Measurements from ENCODE around the gene NR1D2. TPM values are rescaled to one million over a fixed set of nuclear protein-coding genes. Genes with fewer than 3 reads are reported as not detected.

NR1D2 gene
- polyA plus RNA-seq, 3 donors: 4.1 to 5.4 (median 5.3) TPM

DNA sequence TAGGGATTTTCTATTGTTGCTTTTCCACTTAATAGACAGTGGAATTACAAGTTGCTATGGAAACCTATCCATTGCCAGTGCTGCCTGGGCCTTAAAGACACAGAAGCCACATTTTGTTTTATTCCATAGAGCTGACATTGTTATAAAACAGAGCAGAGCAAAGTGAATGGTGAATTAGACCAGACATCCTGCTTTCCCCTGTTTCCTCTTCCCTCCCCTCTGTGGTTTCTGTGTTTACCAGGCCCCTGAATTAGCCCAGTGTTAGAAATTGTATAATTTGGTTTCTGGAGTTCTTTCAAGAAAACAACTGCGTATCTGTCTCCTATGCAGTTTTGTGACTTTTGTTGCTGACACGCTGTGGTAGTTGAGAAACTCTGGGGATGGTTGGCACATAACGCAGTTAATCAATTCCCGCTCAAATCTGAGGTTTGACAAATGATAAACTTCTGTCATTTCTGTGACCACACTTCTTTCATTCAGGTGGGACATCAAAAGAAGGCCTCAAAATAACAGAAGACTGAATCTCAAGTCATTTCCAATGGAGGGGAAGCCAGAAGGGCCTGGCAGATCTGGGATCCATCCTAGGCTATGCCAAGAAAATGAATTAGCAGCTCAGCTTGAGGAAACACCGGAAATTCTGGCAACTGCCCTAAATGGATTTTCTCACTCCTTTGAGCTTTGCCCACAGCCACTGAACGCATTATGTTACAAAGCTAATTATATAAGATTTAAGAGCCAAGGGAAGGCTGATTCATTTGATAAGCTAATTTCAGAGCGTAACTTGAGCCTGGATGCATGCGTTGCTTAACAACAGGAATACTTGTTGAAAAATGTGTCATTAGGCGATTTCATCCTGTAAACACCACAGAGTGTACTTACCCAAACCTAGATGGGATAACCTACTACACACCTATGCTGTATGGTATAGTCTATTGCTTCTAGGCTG is 46.9 kb downstream of the NR1D2 start:
- Mint-ChIP-seq H3K27ac (peak overlapping the region in 1 of 7 donors; percentile 44), H3K27me3 (ENCODE audit: low read depth in 3 of 3) (peaks cover 0 to 4% (median 3%) of the 10 kb centered on the region in 3 donors), H3K4me3 (no peak overlapping the region), H3K9me3 (peaks cover 0 to 6% (median 0%) of the 10 kb centered on the region in 7 donors), H3K4me1 (peaks cover 24% of the 10 kb centered on the region), H3K36me3 (no peaks in the 10 kb centered on the region)
- no peak for DNase-seq
- Histone ChIP-seq H3K36me3 (replicated peaks in 1 of 2; ENCODE audit: control insufficient read depth in 1 of 2, insufficient read depth in 2 of 2, low read length in 2 of 2) (no peaks in the 10 kb centered on the region), H3K79me2 (ENCODE audit: insufficient read depth, low read length) (no peaks in the 10 kb centered on the region), H3K4me3 (replicated peaks in 1 of 3; ENCODE audit: low read depth in 2 of 3, low read length in 3 of 3) (no peak overlapping the region), H3K9ac (ENCODE audit: insufficient read depth, low read length, poor library complexity, severe bottlenecking) (no peak overlapping the region), H3K27me3 (ENCODE audit: control insufficient read depth in 2 of 2, insufficient read depth in 2 of 2, low read length in 2 of 2) (no peaks in the 10 kb centered on the region), H3K4me2 (replicated peaks; ENCODE audit: extremely low read depth, low read length, poor library complexity, severe bottlenecking) (no peak overlapping the region), H2AFZ (ENCODE audit: insufficient read depth, low read depth, low read length, poor library complexity, severe bottlenecking) (peak overlapping the region; percentile 3), H3K4me1 (ENCODE audit: control insufficient read depth in 1 of 2, insufficient read depth in 2 of 2, low read length in 2 of 2) (peaks cover 7 to 8% of the 10 kb centered on the region in 2 donors), H3K9me3 (replicated peaks in 1 of 2; ENCODE audit: control insufficient read depth in 1 of 2, insufficient read depth in 1 of 2, low read length in 2 of 2) (no peaks in the 10 kb centered on the region), H4K20me1 (ENCODE audit: insufficient read depth, low read length) (no peaks in the 10 kb centered on the region), H3K27ac (ENCODE audit: low read depth in 1 of 2, low read length in 2 of 2) (no peak overlapping the region)
- TF ChIP-seq, protein P1, sequence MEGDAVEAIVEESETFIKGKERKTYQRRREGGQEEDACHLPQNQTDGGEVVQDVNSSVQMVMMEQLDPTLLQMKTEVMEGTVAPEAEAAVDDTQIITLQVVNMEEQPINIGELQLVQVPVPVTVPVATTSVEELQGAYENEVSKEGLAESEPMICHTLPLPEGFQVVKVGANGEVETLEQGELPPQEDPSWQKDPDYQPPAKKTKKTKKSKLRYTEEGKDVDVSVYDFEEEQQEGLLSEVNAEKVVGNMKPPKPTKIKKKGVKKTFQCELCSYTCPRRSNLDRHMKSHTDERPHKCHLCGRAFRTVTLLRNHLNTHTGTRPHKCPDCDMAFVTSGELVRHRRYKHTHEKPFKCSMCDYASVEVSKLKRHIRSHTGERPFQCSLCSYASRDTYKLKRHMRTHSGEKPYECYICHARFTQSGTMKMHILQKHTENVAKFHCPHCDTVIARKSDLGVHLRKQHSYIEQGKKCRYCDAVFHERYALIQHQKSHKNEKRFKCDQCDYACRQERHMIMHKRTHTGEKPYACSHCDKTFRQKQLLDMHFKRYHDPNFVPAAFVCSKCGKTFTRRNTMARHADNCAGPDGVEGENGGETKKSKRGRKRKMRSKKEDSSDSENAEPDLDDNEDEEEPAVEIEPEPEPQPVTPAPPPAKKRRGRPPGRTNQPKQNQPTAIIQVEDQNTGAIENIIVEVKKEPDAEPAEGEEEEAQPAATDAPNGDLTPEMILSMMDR (IDR thresholded peaks at IDR 0.05): no peak
- 12% methylated on average over 2 of the region's 9 CpGs for WGBS (ENCODE audit: insufficient coverage)
- intact Hi-C loops (cut with micrococcal nuclease): no loop called here

DNA sequence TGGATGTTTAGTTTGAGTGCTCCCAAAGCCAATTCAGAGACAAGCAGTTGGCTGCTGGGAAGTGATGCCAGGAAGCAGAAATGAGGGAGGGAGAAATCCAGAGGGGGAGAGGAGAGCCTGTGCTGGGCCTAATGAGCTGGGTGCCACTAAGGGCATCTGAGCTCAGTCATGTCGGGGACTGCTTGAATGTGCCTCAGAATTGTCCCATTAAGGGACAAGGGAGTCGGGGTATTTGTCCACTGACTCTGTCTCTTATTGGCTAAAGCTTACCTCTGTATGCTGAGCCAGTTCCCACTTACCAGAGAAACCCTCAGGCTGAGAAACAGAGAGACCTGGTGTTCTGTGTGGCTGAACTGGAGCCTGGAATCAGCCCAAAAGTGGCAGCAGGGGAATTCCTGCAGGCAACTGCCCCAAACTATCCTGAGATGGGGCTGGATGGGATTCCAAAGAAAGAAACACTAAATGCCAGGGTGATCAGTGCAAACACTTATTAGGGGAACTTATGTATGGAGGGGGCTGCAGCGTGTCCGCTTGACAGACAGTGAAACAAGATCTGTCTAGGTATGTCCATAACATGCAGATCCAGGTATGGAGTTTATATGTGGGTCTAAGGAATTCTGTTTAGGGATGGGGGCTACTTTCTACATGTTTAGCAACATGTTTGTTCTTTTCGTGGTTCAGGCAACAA is 48.6 kb downstream of the NR1D2 start:
- H3K36me3 Mint-ChIP-seq: no peaks in the 10 kb centered on the region
- H3K36me3 ChIP-seq (replicated peaks in 1 of 2; ENCODE audit: control insufficient read depth in 1 of 2, insufficient read depth in 2 of 2, low read length in 2 of 2): no peaks in the 10 kb centered on the region
- H4K20me1 ChIP-seq (ENCODE audit: insufficient read depth, low read length): no peaks in the 10 kb centered on the region
- no peak overlapping the region for H3K27ac ChIP-seq (ENCODE audit: low read depth in 1 of 2, low read length in 2 of 2)
- peaks cover 14% of the 10 kb centered on the region for H3K4me1 Mint-ChIP-seq
- no peak for DNase-seq
- H3K9me3 Mint-ChIP-seq: no peaks in the 10 kb centered on the region
- H3K27me3 ChIP-seq (ENCODE audit: control insufficient read depth in 2 of 2, insufficient read depth in 2 of 2, low read length in 2 of 2): no peaks in the 10 kb centered on the region
- no peaks in the 10 kb centered on the region for H3K9me3 ChIP-seq (replicated peaks in 1 of 2; ENCODE audit: control insufficient read depth in 1 of 2, insufficient read depth in 1 of 2, low read length in 2 of 2)
- H3K79me2 ChIP-seq (ENCODE audit: insufficient read depth, low read length): no peaks in the 10 kb centered on the region
- no peak overlapping the region for H3K4me3 ChIP-seq (replicated peaks in 1 of 3; ENCODE audit: low read depth in 2 of 3, low read length in 3 of 3)
- TF ChIP-seq, protein P1 (IDR thresholded peaks at IDR 0.05): no peak
- intact Hi-C loops (cut with micrococcal nuclease): no loop called here
- peaks cover 0 to 4% (median 3%) of the 10 kb centered on the region in 3 donors for H3K27me3 Mint-ChIP-seq (ENCODE audit: low read depth in 3 of 3)
- H3K9ac ChIP-seq (ENCODE audit: insufficient read depth, low read length, poor library complexity, severe bottlenecking): no peak overlapping the region
- no peak overlapping the region for H3K4me2 ChIP-seq (replicated peaks; ENCODE audit: extremely low read depth, low read length, poor library complexity, severe bottlenecking)
- no peak overlapping the region for H3K27ac Mint-ChIP-seq
- no peak overlapping the region for H3K4me3 Mint-ChIP-seq
- H3K4me1 ChIP-seq (ENCODE audit: control insufficient read depth in 1 of 2, insufficient read depth in 2 of 2, low read length in 2 of 2): no peaks in the 10 kb centered on the region
- no peak overlapping the region for H2AFZ ChIP-seq (ENCODE audit: insufficient read depth, low read depth, low read length, poor library complexity, severe bottlenecking)
- 94% methylated on average over 4 of the region's 5 CpGs for WGBS (ENCODE audit: insufficient coverage)
